H1 (cell line): ENCODE data around the gene LGALS4. TPM values are rescaled to one million over a fixed set of nuclear protein-coding genes. Genes with fewer than 3 reads are reported as not detected.

Experiments
- BRCA1 ChIP-seq: IDR thresholded peaks from 2 replicates; pipeline ENCODE4 v1.6.1; 2012; ENCODE audit warnings: low read depth, low read length, improper control_type of control experiment
- CHD1 ChIP-seq: IDR thresholded peaks from 2 replicates; pipeline ENCODE4 v1.6.1; 2012; ENCODE audit warnings: low read depth, low read length, improper control_type of control experiment
- CHD7 ChIP-seq: fragments of 300-600 bp; sonication (generic); IDR thresholded peaks from 2 replicates; pipeline ENCODE4 v1.7.1; 2012; ENCODE audit warnings: low read length, moderate library complexity, mild to moderate bottlenecking, inconsistent platforms; ENCODE audit not compliant: insufficient replicate concordance
- CTBP2 ChIP-seq: IDR thresholded peaks from 2 replicates; pipeline ENCODE4 v1.7.0; 2011; ENCODE audit warnings: borderline replicate concordance, mild to moderate bottlenecking, moderate library complexity, mixed read lengths, low read length; ENCODE audit not compliant: insufficient read depth, insufficient read length
- E2F6 ChIP-seq: IDR thresholded peaks from 2 replicates; pipeline ENCODE4 v1.6.1; 2012; ENCODE audit warnings: inconsistent platforms
- JUND ChIP-seq: IDR thresholded peaks from 2 replicates; pipeline ENCODE4 v1.6.1; 2011; ENCODE audit warnings: mild to moderate bottlenecking, improper control_type of control experiment, low read length
- MAX ChIP-seq: IDR thresholded peaks from 2 replicates; pipeline ENCODE4 v1.6.1; 2012; ENCODE audit warnings: inconsistent platforms
- POU5F1 ChIP-seq: IDR thresholded peaks from 2 replicates; pipeline ENCODE4 v1.6.1; 2011; ENCODE audit warnings: low read depth, mild to moderate bottlenecking, low read length, moderate library complexity
- SIX5 ChIP-seq: IDR thresholded peaks from 2 replicates; pipeline ENCODE4 v1.6.1; 2011; ENCODE audit warnings: mild to moderate bottlenecking, low read depth, low read length
- TEAD4 ChIP-seq: IDR thresholded peaks from 2 replicates; pipeline ENCODE4 v1.6.1; 2012; ENCODE audit warnings: low read depth, low read length, inconsistent platforms, mixed read lengths
- YY1 ChIP-seq: IDR thresholded peaks from 2 replicates; pipeline ENCODE4 v1.6.1; 2011; ENCODE audit warnings: low read depth, mild to moderate bottlenecking, low read length
- polyA plus RNA-seq, 7 experiments: library from polyadenylated mRNA; depleted of rRNA in 3 of 7; stranded (reverse) in 5 of 7; unstranded in 2 of 7; fragments of >200 nt in 5 of 7; fragments of 200-250 nt in 2 of 7; gene quantifications; 1 replicate in 5 of 7; 2 replicates in 1 of 7; 4 replicates in 1 of 7; pipeline versions ENCODE4 v1.2.1 to v1.2.3, GENCODE V29; 2011 to 2013; ENCODE audit warnings: missing spikeins in 2 of 7, mixed read lengths in 2 of 7
- total RNA-seq: library from RNA; stranded (reverse); fragmentation: NEBNext Ultra II Directional; extraction: Animal tissue kit (Norgen Biotek cat#: 25700); gene quantifications from 2 replicates; pipeline ENCODE4 v1.2.1, GENCODE V29; 2021

Gene LGALS4
- total and polyA plus RNA-seq, 2 of the 8 experiments (the other 6 are each of a cell fraction or from before 2014, with no cell fraction given) = 0.32 to 0.37 TPM

GRCh38 chr19:38780443-38780842 lies 32.3 kb downstream of the LGALS4 start (continued):
- TF ChIP-seq CHD7 (no peak), JUND (no peak), E2F6 (no peak), CTBP2 (no peak), YY1 (no peak), CHD1 (no peak), TEAD4 (no peak), POU5F1 (no peak), SIX5 (no peak), BRCA1 (no peak), MAX (no peak)
